Sigmoid colon (tissue), 7 donors: Measurements from ENCODE around the gene CDCA7L. TPM values are rescaled to one million over a fixed set of nuclear protein-coding genes. Genes with fewer than 3 reads are reported as not detected.

Experiments
- DNase-seq: peaks from one replicate; pipeline ENCODE4 v3.0.0-alpha.2; 2019
- H3K27ac ChIP-seq, 4 donors: fragments of 200-600 bp; sonication (generic); one replicate each; pipeline ENCODE4 v1.5.1; 2016 to 2019; ENCODE audit warnings: mild to moderate bottlenecking in 1 of 4
- H3K27me3 ChIP-seq, 3 donors: fragments of 200-600 bp; sonication (generic); one replicate each; pipeline ENCODE4 v1.5.1; 2019; ENCODE audit warnings: mild to moderate bottlenecking in 1 of 3
- H3K36me3 ChIP-seq, 4 donors: fragments of 200-600 bp; sonication (generic); one replicate each; pipeline ENCODE4 v1.5.1; 2016 to 2019
- H3K4me1 ChIP-seq, 4 donors: fragments of 200-600 bp; sonication (generic); one replicate each; pipeline ENCODE4 v1.5.1; 2017 to 2019
- H3K4me3 ChIP-seq, 4 donors: fragments of 200-600 bp; sonication (generic); one replicate each; pipeline ENCODE4 v1.5.1; 2017 to 2019; ENCODE audit warnings: mild to moderate bottlenecking in 2 of 4, moderate library complexity in 1 of 4
- H3K9me3 ChIP-seq, 4 donors: fragments of 200-600 bp in 3 of 4; sonication (generic) in 3 of 4; one replicate each; pipeline versions ENCODE4 v1.5.1 to v1.6.1; 2013 to 2019
- CTCF ChIP-seq, 4 experiments: fragments of 450-650 bp in 3 of 4; fragments of 200-600 bp in 1 of 4; IDR thresholded peaks; one replicate each; pipeline ENCODE4 v1.5.1; 2016 to 2019; ENCODE audit warnings: antibody characterized with exemption in 4 of 4, mild to moderate bottlenecking in 3 of 4, moderate library complexity in 2 of 4
- EP300 ChIP-seq, 4 donors: sonication (generic); formaldehyde crosslinking; IDR thresholded peaks; one replicate each; pipeline ENCODE4 v1.6.1; 2017; ENCODE audit warnings: antibody characterized with exemption in 4 of 4
- POLR2A ChIP-seq, 2 donors: fragments of 450-650 bp; IDR thresholded peaks; one replicate each; pipeline ENCODE4 v1.6.1; 2016; ENCODE audit warnings: antibody characterized with exemption in 2 of 2, mild to moderate bottlenecking in 2 of 2, moderate library complexity in 2 of 2
- POLR2AphosphoS5 ChIP-seq, 4 donors: sonication (generic); formaldehyde crosslinking; IDR thresholded peaks; one replicate each; pipeline ENCODE4 v1.6.1; 2017; ENCODE audit warnings: antibody characterized with exemption in 4 of 4
- WGBS, 2 donors: extraction: QIAGEN DNeasy Blood & Tissue Kit; methylation state at CpG; one replicate each; pipeline ENCODE4 v1.1.7; 2013; 5-methylcytosine and 5-hydroxymethylcytosine counted together
- intact Hi-C: fragments of 100-400 bp; cut with DNase I; formaldehyde crosslinking; loops from one replicate; pipeline ENCODE4 v1.15.1; 2023
- polyA plus RNA-seq, 3 donors: library from polyadenylated mRNA; stranded (reverse); fragments of 200-250 nt; gene quantifications; one replicate each; pipeline ENCODE4 v1.2.3, GENCODE V29; 2013
- total RNA-seq, 4 donors: library from RNA; depleted of rRNA; stranded (reverse); fragments of >200 nt; gene quantifications; one replicate each; pipeline ENCODE4 v1.1.0, GENCODE V29; 2016
- donor health status: healthy with polysubstance abuse.
- donor health status: Bipolar disorder and iron deficiency.
- donor health status: healthy.

Gene CDCA7L
- total and polyA plus RNA-seq, 7 donors: 12.3 to 55.9 (median 23.5) TPM

DNA sequence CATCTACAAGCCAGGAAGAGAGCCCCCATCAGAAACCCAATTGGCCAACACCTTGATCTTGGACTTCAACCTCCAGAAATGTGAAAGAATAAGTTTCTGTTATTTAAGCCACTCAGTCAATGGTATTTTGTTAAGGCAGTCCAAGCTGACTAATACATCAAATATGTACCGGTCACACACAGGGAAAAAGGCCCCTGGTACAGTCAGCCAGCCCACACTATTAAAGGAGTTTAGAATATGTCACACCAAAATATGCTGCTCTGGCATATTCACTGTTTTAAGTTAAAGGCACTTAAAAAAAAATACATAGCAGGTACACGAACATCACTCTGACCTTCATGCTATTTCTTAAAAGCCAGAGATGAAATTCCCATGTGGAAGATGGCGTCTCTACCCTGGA, 15.2 kb upstream of the CDCA7L start:
- Histone ChIP-seq H3K27me3 (no peaks in the 10 kb centered on the region), H3K27ac (no peak overlapping the region), H3K4me3 (no peak overlapping the region), H3K4me1 (peaks cover 0 to 16% (median 7%) of the 10 kb centered on the region in 4 donors), H3K9me3 (no peaks in the 10 kb centered on the region), H3K36me3 (no peaks in the 10 kb centered on the region)
- intact Hi-C loops: no loop called here
- DNase-seq: no peak
- 91 to 94% methylated on average over 3 of the region's 3 CpGs for WGBS, 2 donors
- no peak for TF ChIP-seq POLR2AphosphoS5 (IDR thresholded peaks at IDR 0.05)

DNA sequence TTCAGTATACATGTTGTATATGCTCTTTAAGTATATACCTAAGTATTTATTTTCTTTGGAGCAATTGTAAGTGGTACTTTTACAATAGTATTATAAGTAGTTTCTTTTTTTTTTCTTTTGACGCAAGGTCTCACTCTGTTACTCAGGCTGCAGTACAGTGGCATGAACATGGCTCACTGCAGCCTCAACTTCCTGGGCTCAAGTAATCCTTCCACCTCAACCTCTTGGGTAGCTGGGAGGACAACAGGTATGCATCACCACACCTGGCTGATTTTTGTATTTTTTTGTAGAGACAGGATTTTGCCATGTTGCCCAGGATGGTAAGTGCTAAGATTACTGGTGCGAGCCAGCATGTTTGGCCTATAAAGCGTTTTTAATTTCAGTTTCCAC, 13.7 kb upstream of the CDCA7L start:
- Histone ChIP-seq H3K9me3 (no peaks in the 10 kb centered on the region), H3K27ac (no peak overlapping the region), H3K36me3 (no peaks in the 10 kb centered on the region), H3K4me3 (no peak overlapping the region), H3K4me1 (peaks cover 0 to 14% (median 5%) of the 10 kb centered on the region in 4 donors), H3K27me3 (no peaks in the 10 kb centered on the region)
- no peak for DNase-seq
- intact Hi-C loops: no loop called here
- 91 to 97% methylated on average over 3 of the region's 3 CpGs for WGBS, 2 donors
- TF ChIP-seq CTCF (IDR thresholded peaks at IDR 0.05) (no peak), EP300 (IDR thresholded peaks at IDR 0.05) (no peak), POLR2AphosphoS5 (IDR thresholded peaks at IDR 0.05) (no peak), POLR2A (IDR thresholded peaks at IDR 0.05) (no peak)

DNA sequence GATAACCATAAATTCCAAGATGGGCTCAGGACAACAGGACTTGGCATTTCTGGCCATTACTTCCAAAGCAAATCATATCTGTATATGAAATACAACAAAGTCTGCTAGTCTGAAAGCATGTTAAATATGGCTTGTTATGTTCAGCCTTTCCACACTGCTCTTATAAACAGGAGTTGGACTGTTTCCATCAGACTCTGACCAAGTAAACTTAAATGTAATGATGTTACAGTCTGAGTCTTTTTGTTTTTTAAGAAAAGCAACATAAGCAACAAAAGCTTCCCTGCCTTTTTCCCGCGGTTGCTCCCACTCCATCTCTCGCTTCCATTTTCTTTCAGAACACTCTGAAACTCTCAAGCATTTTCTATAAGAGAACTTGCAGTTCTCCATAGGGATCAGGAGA, 8.1 kb upstream of the CDCA7L start:
- Histone ChIP-seq H3K4me3 (no peak overlapping the region), H3K4me1 (peaks cover 0 to 19% (median 13%) of the 10 kb centered on the region in 4 donors), H3K36me3 (no peaks in the 10 kb centered on the region), H3K27me3 (no peaks in the 10 kb centered on the region), H3K9me3 (no peaks in the 10 kb centered on the region), H3K27ac (peak overlapping the region in 1 of 4 donors; percentile 39)
- WGBS, 2 donors: 90% methylated on average over 3 of the region's 3 CpGs
- no peak for TF ChIP-seq POLR2AphosphoS5 (IDR thresholded peaks at IDR 0.05)
- TF ChIP-seq EP300 (IDR thresholded peaks at IDR 0.05): no peak
- no peak for TF ChIP-seq POLR2A (IDR thresholded peaks at IDR 0.05)
- no peak for TF ChIP-seq CTCF (IDR thresholded peaks at IDR 0.05)
- no peak for DNase-seq
- intact Hi-C loops: no loop called here

- Histone ChIP-seq H3K4me3 (no peak overlapping the region), H3K27me3 (no peaks in the 10 kb centered on the region), H3K36me3 (no peaks in the 10 kb centered on the region), H3K4me1 (peaks cover 0 to 28% (median 16%) of the 10 kb centered on the region in 4 donors), H3K27ac (no peak overlapping the region), H3K9me3 (no peaks in the 10 kb centered on the region)
- TF ChIP-seq POLR2A (IDR thresholded peaks at IDR 0.05) (no peak), POLR2AphosphoS5 (IDR thresholded peaks at IDR 0.05) (no peak), CTCF (IDR thresholded peaks at IDR 0.05) (no peak), EP300 (IDR thresholded peaks at IDR 0.05) (no peak)
- DNase-seq: no peak
- 53 to 55% methylated on average over 8 of the region's 8 CpGs for WGBS, 2 donors
- intact Hi-C loops: loop anchor here (5.0 kb wide), 1 partner anchor 133 kb away; no protein-coding TSS in a partner anchor
These were observed 3.3 kb upstream of the CDCA7L start for GRCh38 chr7:21948887-21949540.

GRCh38 chr7:21948364-21948763, 2.7 kb upstream of the CDCA7L start:
- peaks cover 0 to 29% (median 16%) of the 10 kb centered on the region in 4 donors for H3K4me1 ChIP-seq
- H3K36me3 ChIP-seq: no peaks in the 10 kb centered on the region
- no peaks in the 10 kb centered on the region for H3K27me3 ChIP-seq
- no peaks in the 10 kb centered on the region for H3K9me3 ChIP-seq
- H3K27ac ChIP-seq: no peak overlapping the region
- TF ChIP-seq POLR2A (IDR thresholded peaks at IDR 0.05) (no peak), CTCF (IDR thresholded peaks at IDR 0.05) (no peak), POLR2AphosphoS5 (IDR thresholded peaks at IDR 0.05) (no peak), EP300 (IDR thresholded peaks at IDR 0.05) (no peak)
- H3K4me3 ChIP-seq: no peak overlapping the region
- intact Hi-C loops: loop anchor here (5.0 kb wide), 1 partner anchor 134 kb away; no protein-coding TSS in a partner anchor
- WGBS, 2 donors: 22 to 47% methylated on average over 2 of the region's 2 CpGs
- DNase-seq: no peak
